CD14-positive monocyte (primary cell): ENCODE results near the gene SNAP47. TPM values are rescaled to one million over a fixed set of nuclear protein-coding genes. Genes with fewer than 3 reads are reported as not detected.

Experiments
- DNase-seq, 3 donors: peaks; one replicate each; pipeline ENCODE4 v3.0.0-alpha.2; 2011 to 2022
- H2AFZ ChIP-seq: 2 replicates; pipeline ENCODE4 v1.6.0; 2012; ENCODE audit warnings: mild to moderate bottlenecking, low read depth, low read length, inconsistent platforms; ENCODE audit not compliant: insufficient read depth, poor library complexity, severe bottlenecking
- H3K27ac ChIP-seq, 2 donors: 1 replicate in 1 of 2; 2 replicates in 1 of 2; pipeline ENCODE4 v1.5.1; 2012 to 2013; ENCODE audit warnings: low read length in 2 of 2, control low read depth in 1 of 2, inconsistent platforms in 1 of 2, low read depth in 1 of 2, mild to moderate bottlenecking in 1 of 2
- H3K27me3 ChIP-seq, 2 donors: one replicate each; pipeline versions ENCODE4 v1.6.0 to v1.6.1; 2011 to 2013; ENCODE audit warnings: low read length in 2 of 2; ENCODE audit not compliant: control insufficient read depth in 2 of 2, insufficient read depth in 2 of 2
- H3K36me3 ChIP-seq, 2 donors: replicated peaks in 1 of 2; 1 replicate in 1 of 2; 2 replicates in 1 of 2; pipeline versions ENCODE4 v1.5.1 to v1.6.1; 2012 to 2013; ENCODE audit warnings: low read length in 2 of 2, control low read depth in 1 of 2, inconsistent platforms in 1 of 2, mild to moderate bottlenecking in 1 of 2; ENCODE audit not compliant: insufficient read depth in 2 of 2, control insufficient read depth in 1 of 2
- H3K4me1 ChIP-seq, 2 donors: 1 replicate in 1 of 2; 2 replicates in 1 of 2; pipeline versions ENCODE4 v1.5.1 to v1.6.1; 2012 to 2013; ENCODE audit warnings: low read length in 2 of 2, control low read depth in 1 of 2, inconsistent platforms in 1 of 2, mild to moderate bottlenecking in 1 of 2, moderate library complexity in 1 of 2; ENCODE audit not compliant: insufficient read depth in 2 of 2, control insufficient read depth in 1 of 2
- H3K4me2 ChIP-seq: replicated peaks from 2 replicates; pipeline ENCODE3; 2012; ENCODE audit warnings: low read length, moderate library complexity, mild to moderate bottlenecking; ENCODE audit not compliant: poor library complexity, severe bottlenecking; ENCODE audit errors: extremely low read depth
- H3K4me3 ChIP-seq, 3 experiments: fragments of 200-600 bp in 1 of 3; sonication (generic) in 1 of 3; replicated peaks in 1 of 3; 1 replicate in 2 of 3; 2 replicates in 1 of 3; pipeline ENCODE4 v1.5.1; 2011 to 2013; ENCODE audit warnings: low read length in 3 of 3, mild to moderate bottlenecking in 3 of 3, control low read depth in 2 of 3, low read depth in 2 of 3, inconsistent platforms in 1 of 3, moderate library complexity in 1 of 3
- H3K79me2 ChIP-seq: 2 replicates; pipeline ENCODE4 v1.6.0; 2012; ENCODE audit warnings: mild to moderate bottlenecking, control low read depth, inconsistent platforms, low read length, moderate library complexity; ENCODE audit not compliant: insufficient read depth
- H3K9ac ChIP-seq: 2 replicates; pipeline ENCODE4 v1.6.0; 2017; ENCODE audit warnings: low read length, mild to moderate bottlenecking; ENCODE audit not compliant: insufficient read depth, poor library complexity, severe bottlenecking
- H3K9me3 ChIP-seq, 2 donors: replicated peaks in 1 of 2; 1 replicate in 1 of 2; 2 replicates in 1 of 2; pipeline versions ENCODE4 v1.5.1 to v1.6.1; 2012 to 2013; ENCODE audit warnings: low read length in 2 of 2, control low read depth in 1 of 2; ENCODE audit not compliant: control insufficient read depth in 1 of 2, insufficient read depth in 1 of 2
- H4K20me1 ChIP-seq: 2 replicates; pipeline ENCODE4 v1.6.0; 2012; ENCODE audit warnings: mild to moderate bottlenecking, low read length, control low read depth, moderate library complexity; ENCODE audit not compliant: insufficient read depth
- H3K27ac Mint-ChIP-seq, 7 donors: one replicate each; pipeline ENCODE4 v1.8.0; 2020; ENCODE audit warnings: mild to moderate bottlenecking in 7 of 7, mixed read lengths in 7 of 7, moderate library complexity in 6 of 7, inconsistent platforms in 2 of 7
- H3K27me3 Mint-ChIP-seq, 3 donors: one replicate each; pipeline ENCODE4 v1.8.0; 2021 to 2022; ENCODE audit warnings: low read depth in 3 of 3, mild to moderate bottlenecking in 3 of 3, mixed read lengths in 3 of 3, moderate library complexity in 3 of 3, inconsistent platforms in 1 of 3
- H3K36me3 Mint-ChIP-seq, 2 donors: one replicate each; pipeline ENCODE4 v1.8.0; 2020; ENCODE audit warnings: mixed read lengths in 2 of 2, inconsistent platforms in 1 of 2, mild to moderate bottlenecking in 1 of 2
- H3K4me1 Mint-ChIP-seq: one replicate; pipeline ENCODE4 v1.8.0; 2020; ENCODE audit warnings: mild to moderate bottlenecking, mixed read lengths
- H3K4me3 Mint-ChIP-seq, 2 donors: one replicate each; pipeline ENCODE4 v1.8.0; 2020; ENCODE audit warnings: mild to moderate bottlenecking in 2 of 2, mixed read lengths in 2 of 2, moderate library complexity in 1 of 2
- H3K9me3 Mint-ChIP-seq, 7 donors: one replicate each; pipeline ENCODE4 v1.8.0; 2020 to 2022; ENCODE audit warnings: mixed read lengths in 7 of 7, mild to moderate bottlenecking in 6 of 7, moderate library complexity in 6 of 7, inconsistent platforms in 2 of 7
- WGBS: methylation state at CpG from one replicate; pipeline ENCODE4 v1.1.5; 2013; ENCODE audit warnings: missing lambda C conversion rate; ENCODE audit not compliant: insufficient coverage; 5-methylcytosine and 5-hydroxymethylcytosine counted together
- intact Hi-C, 2 donors: fragments of 100-400 bp; cut with micrococcal nuclease; formaldehyde crosslinking; loops; one replicate each; pipeline versions ENCODE4 v1.15.0 to v1.15.1; 2023
- polyA plus RNA-seq, 3 donors: library from polyadenylated mRNA; depleted of rRNA in 1 of 3; unstranded in 2 of 3; stranded (reverse) in 1 of 3; fragments of 300-500 nt in 2 of 3; fragments of >200 nt in 1 of 3; fragmentation: Illumina TruSeq in 2 of 3; gene quantifications; 1 replicate in 2 of 3; 2 replicates in 1 of 3; pipeline ENCODE4 v1.2.3, GENCODE V29; 2012 to 2021
- TF ChIP-seq, protein P1 (sequence below): fragments of 200-600 bp; IDR thresholded peaks from one replicate; pipeline ENCODE4 v1.8.0; 2022; ENCODE audit warnings: antibody characterized with exemption, mild to moderate bottlenecking

Gene SNAP47
- polyA plus RNA-seq, 3 donors: 15.4 to 25.0 (median 20.5) TPM

DNA sequence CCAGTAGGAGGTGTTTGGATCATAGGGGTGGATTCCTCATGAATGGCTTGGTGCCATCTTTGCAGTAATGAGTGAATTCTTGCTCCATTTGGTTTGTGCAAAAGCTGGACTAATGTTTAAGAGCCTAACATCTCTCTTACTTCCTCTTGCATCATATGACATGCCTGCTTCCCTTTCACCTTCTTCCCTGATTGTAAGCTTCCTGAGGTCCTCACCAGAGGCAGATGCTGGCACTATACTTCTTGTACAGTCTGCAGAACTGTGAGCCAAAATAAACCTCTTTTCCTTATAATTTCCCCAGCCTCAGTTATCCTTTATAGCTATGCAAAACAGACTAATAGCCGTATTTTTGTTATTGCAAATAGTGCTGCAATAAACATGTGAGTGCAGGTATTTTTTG, 88.3 kb downstream of the SNAP47 start:
- Histone ChIP-seq H3K4me3 (no peak overlapping the region), H3K36me3 (no peaks in the 10 kb centered on the region), H3K27me3 (no peaks in the 10 kb centered on the region), H3K79me2 (no peaks in the 10 kb centered on the region), H3K4me1 (no peaks in the 10 kb centered on the region), H3K4me2 (no peak overlapping the region), H3K9me3 (peaks cover 5 to 6% of the 10 kb centered on the region in 2 donors), H3K27ac (no peak overlapping the region), H4K20me1 (no peaks in the 10 kb centered on the region), H2AFZ (no peak overlapping the region), H3K9ac (no peak overlapping the region)
- TF ChIP-seq, protein P1, sequence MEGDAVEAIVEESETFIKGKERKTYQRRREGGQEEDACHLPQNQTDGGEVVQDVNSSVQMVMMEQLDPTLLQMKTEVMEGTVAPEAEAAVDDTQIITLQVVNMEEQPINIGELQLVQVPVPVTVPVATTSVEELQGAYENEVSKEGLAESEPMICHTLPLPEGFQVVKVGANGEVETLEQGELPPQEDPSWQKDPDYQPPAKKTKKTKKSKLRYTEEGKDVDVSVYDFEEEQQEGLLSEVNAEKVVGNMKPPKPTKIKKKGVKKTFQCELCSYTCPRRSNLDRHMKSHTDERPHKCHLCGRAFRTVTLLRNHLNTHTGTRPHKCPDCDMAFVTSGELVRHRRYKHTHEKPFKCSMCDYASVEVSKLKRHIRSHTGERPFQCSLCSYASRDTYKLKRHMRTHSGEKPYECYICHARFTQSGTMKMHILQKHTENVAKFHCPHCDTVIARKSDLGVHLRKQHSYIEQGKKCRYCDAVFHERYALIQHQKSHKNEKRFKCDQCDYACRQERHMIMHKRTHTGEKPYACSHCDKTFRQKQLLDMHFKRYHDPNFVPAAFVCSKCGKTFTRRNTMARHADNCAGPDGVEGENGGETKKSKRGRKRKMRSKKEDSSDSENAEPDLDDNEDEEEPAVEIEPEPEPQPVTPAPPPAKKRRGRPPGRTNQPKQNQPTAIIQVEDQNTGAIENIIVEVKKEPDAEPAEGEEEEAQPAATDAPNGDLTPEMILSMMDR: no peak
- WGBS: no CpG with 5 or more reads among the region's 1 CpG
- Mint-ChIP-seq H3K4me1 (no peaks in the 10 kb centered on the region), H3K9me3 (peaks cover 7 to 39% (median 14%) of the 10 kb centered on the region in 7 donors), H3K36me3 (no peaks in the 10 kb centered on the region), H3K4me3 (no peak overlapping the region), H3K27ac (no peak overlapping the region), H3K27me3 (peaks cover 0 to 5% (median 0%) of the 10 kb centered on the region in 3 donors)
- intact Hi-C loops: no loop called here
- no peak for DNase-seq

DNA sequence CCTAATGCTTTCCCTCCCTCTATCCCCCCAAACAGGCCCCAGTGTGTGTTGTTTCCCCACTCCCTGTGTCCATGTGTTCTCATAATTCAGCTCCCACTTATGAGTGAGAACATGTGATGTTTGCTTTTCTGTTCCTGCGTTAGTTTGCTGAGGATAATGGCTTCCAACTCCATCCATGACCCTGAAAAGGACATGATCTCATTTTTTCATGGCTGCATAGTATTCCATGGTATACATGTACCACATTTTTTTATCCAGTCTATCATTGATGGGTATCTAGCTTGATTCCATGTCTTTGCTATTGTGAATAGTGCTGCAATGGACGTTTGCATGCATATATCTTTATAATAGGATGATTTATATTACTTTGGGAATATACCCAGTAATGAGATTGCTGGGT, 89.0 kb downstream of the SNAP47 start:
- H3K4me3 Mint-ChIP-seq: no peak overlapping the region
- DNase-seq: no peak
- intact Hi-C loops: no loop called here
- H2AFZ ChIP-seq: no peak overlapping the region
- H3K9me3 Mint-ChIP-seq: peaks cover 7 to 43% (median 16%) of the 10 kb centered on the region in 7 donors
- H3K27me3 Mint-ChIP-seq: peaks cover 2 to 5% (median 2%) of the 10 kb centered on the region in 3 donors
- no peaks in the 10 kb centered on the region for H3K79me2 ChIP-seq
- no peaks in the 10 kb centered on the region for H3K27me3 ChIP-seq
- no peak overlapping the region for H3K4me3 ChIP-seq
- H3K4me1 Mint-ChIP-seq: no peaks in the 10 kb centered on the region
- H3K36me3 ChIP-seq: no peaks in the 10 kb centered on the region
- no peak overlapping the region for H3K4me2 ChIP-seq
- no CpG with 5 or more reads among the region's 2 CpGs for WGBS
- no peak overlapping the region for H3K9ac ChIP-seq
- no peak overlapping the region for H3K27ac Mint-ChIP-seq
- peaks cover 5 to 8% of the 10 kb centered on the region in 2 donors for H3K9me3 ChIP-seq
- H3K27ac ChIP-seq: no peak overlapping the region
- TF ChIP-seq, protein P1: no peak
- H3K36me3 Mint-ChIP-seq: no peaks in the 10 kb centered on the region
- no peaks in the 10 kb centered on the region for H3K4me1 ChIP-seq
- no peaks in the 10 kb centered on the region for H4K20me1 ChIP-seq
